GM04503 (cell line): Measurements from ENCODE around the gene BRF1.
A peak's percentile ranks its signal among the peaks of the same experiment; 100 is the strongest.
"Not testable (repeated sequence)": the region's sequence is repeated elsewhere in the genome, so short reads cannot be mapped to it uniquely, and the experiment has no call there.

Source experiments
- DNase-seq: peaks from one replicate; pipeline ENCODE4 v3.0.0-alpha.2; 2012; ENCODE audit warnings: low read depth

BRF1 gene

GRCh38 chr14:105290621-105291346, 10.0 kb downstream of the BRF1 start:
- DNase-seq: no peak

- not testable (repeated sequence) for DNase-seq
Observed at GRCh38 chr14:105288936-105289335, 11.9 kb downstream of the BRF1 start.

- no peak for DNase-seq
Observed at GRCh38 chr14:105287249-105288102, 13.3 kb downstream of the BRF1 start.

- DNase-seq: no peak
Observed at GRCh38 chr14:105286759-105287144, 14.0 kb downstream of the BRF1 start.

GRCh38 chr14:105285174-105285573, 15.6 kb downstream of the BRF1 start:
- no peak for DNase-seq

GRCh38 chr14:105283899-105284298, 16.9 kb downstream of the BRF1 start:
- DNase-seq: no peak

GRCh38 chr14:105283028-105283427, 17.8 kb downstream of the BRF1 start:
- no peak for DNase-seq

GRCh38 chr14:105282098-105282725, 18.6 kb downstream of the BRF1 start:
- DNase-seq: no peak

- DNase-seq: peak; percentile 11
Observed at GRCh38 chr14:105281371-105282097, 19.3 kb downstream of the BRF1 start.

GRCh38 chr14:105280525-105280924, 20.3 kb downstream of the BRF1 start:
- no peak for DNase-seq

GRCh38 chr14:105279642-105280361, 21.0 kb downstream of the BRF1 start:
- no peak for DNase-seq

- not testable (repeated sequence) for DNase-seq
Observed at GRCh38 chr14:105277448-105277847, 23.4 kb downstream of the BRF1 start.

GRCh38 chr14:105275267-105275946, 25.4 kb downstream of the BRF1 start:
- DNase-seq: no peak

GRCh38 chr14:105274637-105275036, 26.2 kb downstream of the BRF1 start:
- DNase-seq: no peak

- DNase-seq: no peak
Observed at GRCh38 chr14:105273062-105273461, 27.7 kb downstream of the BRF1 start.

GRCh38 chr14:105272623-105273022, 28.2 kb downstream of the BRF1 start:
- no peak for DNase-seq

- DNase-seq: no peak
Observed at GRCh38 chr14:105271224-105271890, 29.4 kb downstream of the BRF1 start.

- DNase-seq: no peak
Observed at GRCh38 chr14:105269405-105269804, 31.4 kb downstream of the BRF1 start.

- DNase-seq: no peak
Observed at GRCh38 chr14:105268736-105269354, 32.0 kb downstream of the BRF1 start.
